ENCODE results near the gene ZNF185.

ZNF185 gene

GRCh38 chrX:152897222-152898131 is at the start of gene ZNF185:
Gene ZNF185 (plus strand): TSS chrX:152898067. CDS start chrX:152914490, 16,423 bp downstream.
- no peaks in the 10 kb centered on the region for H3K9me3 Mint-ChIP-seq
- intact Hi-C loops (cut with micrococcal nuclease): no loop called here
- H3K36me3 Mint-ChIP-seq (ENCODE audit: low read depth): no peaks in the 10 kb centered on the region
- H3K27ac Mint-ChIP-seq: no peak within 1 kb of the TSS
- H3K4me1 Mint-ChIP-seq (ENCODE audit: low read depth): peaks cover 13% of the 10 kb centered on the region
- no peak within 1 kb of the TSS for H3K4me3 Mint-ChIP-seq
- peaks cover 42% of the 10 kb centered on the region for H3K27me3 Mint-ChIP-seq

- H3K36me3 Mint-ChIP-seq (ENCODE audit: low read depth): peaks cover 87% of the 10 kb centered on the region
- intact Hi-C loops (cut with micrococcal nuclease): no loop called here
- H3K4me1 Mint-ChIP-seq (ENCODE audit: low read depth): no peaks in the 10 kb centered on the region
- H3K4me3 Mint-ChIP-seq: no peak overlapping the region
- H3K27me3 Mint-ChIP-seq: no peaks in the 10 kb centered on the region
- no peak overlapping the region for H3K27ac Mint-ChIP-seq
- H3K9me3 Mint-ChIP-seq: no peaks in the 10 kb centered on the region
These were observed 47.4 kb upstream of the ZNF185 start for GRCh38 chrX:152850465-152850864.

GRCh38 chrX:152853986-152854385 is 43.9 kb upstream of the ZNF185 start:
- Mint-ChIP-seq H3K4me1 (ENCODE audit: low read depth) (no peaks in the 10 kb centered on the region), H3K27ac (no peak overlapping the region), H3K36me3 (ENCODE audit: low read depth) (peaks cover 88% of the 10 kb centered on the region), H3K4me3 (no peak overlapping the region), H3K9me3 (no peaks in the 10 kb centered on the region), H3K27me3 (no peaks in the 10 kb centered on the region)
- intact Hi-C loops (cut with micrococcal nuclease): no loop called here

GRCh38 chrX:152861116-152861515 is 36.8 kb upstream of the ZNF185 start:
- peaks cover 90% of the 10 kb centered on the region for H3K36me3 Mint-ChIP-seq (ENCODE audit: low read depth)
- H3K27ac Mint-ChIP-seq: no peak overlapping the region
- no peak overlapping the region for H3K4me3 Mint-ChIP-seq
- no peaks in the 10 kb centered on the region for H3K27me3 Mint-ChIP-seq
- no peaks in the 10 kb centered on the region for H3K4me1 Mint-ChIP-seq (ENCODE audit: low read depth)
- intact Hi-C loops (cut with micrococcal nuclease): no loop called here
- H3K9me3 Mint-ChIP-seq: no peaks in the 10 kb centered on the region

GRCh38 chrX:152861826-152862225 is 36.0 kb upstream of the ZNF185 start:
- Mint-ChIP-seq H3K27ac (no peak overlapping the region), H3K9me3 (no peaks in the 10 kb centered on the region), H3K4me3 (no peak overlapping the region), H3K27me3 (no peaks in the 10 kb centered on the region), H3K4me1 (ENCODE audit: low read depth) (no peaks in the 10 kb centered on the region), H3K36me3 (ENCODE audit: low read depth) (peaks cover 94% of the 10 kb centered on the region)
- intact Hi-C loops (cut with micrococcal nuclease): no loop called here

- Mint-ChIP-seq H3K36me3 (ENCODE audit: low read depth) (peaks cover 96% of the 10 kb centered on the region), H3K4me1 (ENCODE audit: low read depth) (no peaks in the 10 kb centered on the region), H3K27ac (no peak overlapping the region), H3K27me3 (no peaks in the 10 kb centered on the region), H3K4me3 (no peak overlapping the region), H3K9me3 (no peaks in the 10 kb centered on the region)
- intact Hi-C loops (cut with micrococcal nuclease): no loop called here
These were observed 32.5 kb upstream of the ZNF185 start for GRCh38 chrX:152865232-152865920.

GRCh38 chrX:152866386-152866785 is 31.5 kb upstream of the ZNF185 start:
- intact Hi-C loops (cut with micrococcal nuclease): no loop called here
- Mint-ChIP-seq H3K4me3 (no peak overlapping the region), H3K4me1 (ENCODE audit: low read depth) (no peaks in the 10 kb centered on the region), H3K27ac (no peak overlapping the region), H3K9me3 (no peaks in the 10 kb centered on the region), H3K27me3 (no peaks in the 10 kb centered on the region), H3K36me3 (ENCODE audit: low read depth) (peaks cover 96% of the 10 kb centered on the region)

- H3K36me3 Mint-ChIP-seq (ENCODE audit: low read depth): peaks cover 65% of the 10 kb centered on the region
- no peaks in the 10 kb centered on the region for H3K4me1 Mint-ChIP-seq (ENCODE audit: low read depth)
- peaks cover 2% of the 10 kb centered on the region for H3K27me3 Mint-ChIP-seq
- intact Hi-C loops (cut with micrococcal nuclease): no loop called here
- H3K4me3 Mint-ChIP-seq: no peak overlapping the region
- H3K9me3 Mint-ChIP-seq: no peaks in the 10 kb centered on the region
- no peak overlapping the region for H3K27ac Mint-ChIP-seq
These were observed 27.9 kb upstream of the ZNF185 start for GRCh38 chrX:152869972-152870371.

GRCh38 chrX:152871260-152871659 is 26.6 kb upstream of the ZNF185 start:
- Mint-ChIP-seq H3K27ac (no peak overlapping the region), H3K4me3 (no peak overlapping the region), H3K27me3 (peaks cover 2% of the 10 kb centered on the region), H3K4me1 (ENCODE audit: low read depth) (no peaks in the 10 kb centered on the region), H3K9me3 (no peaks in the 10 kb centered on the region), H3K36me3 (ENCODE audit: low read depth) (peaks cover 53% of the 10 kb centered on the region)
- intact Hi-C loops (cut with micrococcal nuclease): no loop called here

GRCh38 chrX:152872522-152872921 is 25.3 kb upstream of the ZNF185 start:
- H3K27ac Mint-ChIP-seq: no peak overlapping the region
- no peaks in the 10 kb centered on the region for H3K4me1 Mint-ChIP-seq (ENCODE audit: low read depth)
- H3K27me3 Mint-ChIP-seq: peaks cover 2% of the 10 kb centered on the region
- peaks cover 40% of the 10 kb centered on the region for H3K36me3 Mint-ChIP-seq (ENCODE audit: low read depth)
- intact Hi-C loops (cut with micrococcal nuclease): no loop called here
- no peaks in the 10 kb centered on the region for H3K9me3 Mint-ChIP-seq
- no peak overlapping the region for H3K4me3 Mint-ChIP-seq

GRCh38 chrX:152873361-152873760 is 24.5 kb upstream of the ZNF185 start:
- Mint-ChIP-seq H3K36me3 (ENCODE audit: low read depth) (peaks cover 32% of the 10 kb centered on the region), H3K27ac (no peak overlapping the region), H3K4me1 (ENCODE audit: low read depth) (no peaks in the 10 kb centered on the region), H3K9me3 (no peaks in the 10 kb centered on the region), H3K27me3 (peaks cover 2% of the 10 kb centered on the region), H3K4me3 (no peak overlapping the region)
- intact Hi-C loops (cut with micrococcal nuclease): no loop called here

GRCh38 chrX:152876931-152877840 is 20.7 kb upstream of the ZNF185 start:
- H3K9me3 Mint-ChIP-seq: no peaks in the 10 kb centered on the region
- intact Hi-C loops (cut with micrococcal nuclease): no loop called here
- H3K27ac Mint-ChIP-seq: no peak overlapping the region
- H3K4me1 Mint-ChIP-seq (ENCODE audit: low read depth): no peaks in the 10 kb centered on the region
- no peak overlapping the region for H3K4me3 Mint-ChIP-seq
- peaks cover 2% of the 10 kb centered on the region for H3K27me3 Mint-ChIP-seq
- no peaks in the 10 kb centered on the region for H3K36me3 Mint-ChIP-seq (ENCODE audit: low read depth)

- Mint-ChIP-seq H3K9me3 (no peaks in the 10 kb centered on the region), H3K36me3 (ENCODE audit: low read depth) (no peaks in the 10 kb centered on the region), H3K4me1 (ENCODE audit: low read depth) (no peaks in the 10 kb centered on the region), H3K4me3 (no peak overlapping the region), H3K27me3 (no peaks in the 10 kb centered on the region), H3K27ac (no peak overlapping the region)
- intact Hi-C loops (cut with micrococcal nuclease): no loop called here
These were observed 18.7 kb upstream of the ZNF185 start for GRCh38 chrX:152878976-152879755.
